ENCODE data around the gene PDGFC. TPM values are rescaled to one million over a fixed set of nuclear protein-coding genes. Genes with fewer than 3 reads are reported as not detected.

PDGFC gene
- total and polyA plus RNA-seq, 2 donors (not counting 3 experiments of a cell fraction or from before 2014, with no cell fraction given): 2.7 to 5.3 TPM

DNA sequence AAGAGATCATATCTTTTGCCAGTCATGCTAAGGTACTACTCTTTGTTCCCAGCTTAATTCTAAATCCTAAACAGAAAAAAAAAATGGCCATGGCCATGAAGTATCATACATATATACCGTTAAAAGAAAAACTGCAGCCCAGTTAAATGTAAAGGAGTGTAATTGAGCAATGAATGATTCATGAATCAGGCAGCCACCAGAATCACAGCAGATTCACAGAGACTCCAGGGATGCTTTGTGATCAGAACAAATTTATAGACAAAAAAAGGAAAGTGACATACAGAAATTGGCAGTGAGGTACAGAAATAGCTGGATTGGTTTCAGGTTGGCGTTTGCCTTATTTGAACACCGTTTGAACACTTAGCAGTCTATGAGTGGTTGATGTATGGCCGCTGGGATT lies 42.1 kb upstream of the PDGFC start:
- BruUV-seq (replicated peaks): no TSS peak
- Histone ChIP-seq H3K27ac (ENCODE audit: insufficient read depth, low read depth, low read length) (no peak overlapping the region), H3K4me2 (ENCODE audit: insufficient read depth, low read length) (no peak overlapping the region), H3K4me3 (replicated peaks in 1 of 3; ENCODE audit: insufficient read depth in 1 of 3, low read depth in 1 of 3, low read length in 3 of 3) (no peak overlapping the region), H3K4me1 (ENCODE audit: control insufficient read depth, extremely low read depth, insufficient read depth, low read length) (no peaks in the 10 kb centered on the region), H3K36me3 (ENCODE audit: control insufficient read depth in 2 of 2, extremely low read depth in 1 of 2, insufficient read depth in 2 of 2, low read length in 2 of 2) (no peaks in the 10 kb centered on the region), H4K20me1 (replicated peaks; ENCODE audit: control insufficient read depth, extremely low read depth, insufficient read depth, low read length) (no peaks in the 10 kb centered on the region), H3K9me1 (replicated peaks; ENCODE audit: control insufficient read depth, extremely low read depth, insufficient read depth, low read length) (no peaks in the 10 kb centered on the region), H3K9me3 (replicated peaks; ENCODE audit: control insufficient read depth, insufficient read depth, low read length) (no peaks in the 10 kb centered on the region), H2AFZ (ENCODE audit: low read depth, low read length) (no peak overlapping the region), H3K9ac (replicated peaks; ENCODE audit: extremely low read depth, insufficient read depth, low read length) (no peak overlapping the region), H3K27me3 (ENCODE audit: control insufficient read depth in 2 of 2, insufficient read depth in 2 of 2, low read length in 2 of 2) (no peaks in the 10 kb centered on the region), H3K79me2 (ENCODE audit: control insufficient read depth, insufficient read depth, low read length) (no peaks in the 10 kb centered on the region)
- ChIA-PET POLR2A (no interaction called here), CTCF (interaction anchor here (0.8 to 1.7 kb wide), 2 partner anchors 14 to 32 kb away, joined by 3 to 6 read pairs; no protein-coding TSS in a partner anchor)
- DNase-seq (ENCODE audit: low read depth, low spot score) (no peak), FAIRE-seq (no peak)
- intact Hi-C loops (cut with micrococcal nuclease): no loop called here
- dilution Hi-C loops (cut with MboI; ENCODE audit: extremely low pct_ligation_motif_present, low sequenced_read_pairs): no loop called here
- TF ChIP-seq GATA2 (IDR thresholded peaks at IDR 0.05; ENCODE audit: insufficient read depth, insufficient read length, low read depth, low read length) (no peak), EZH2 (IDR thresholded peaks at IDR 0.05; ENCODE audit: borderline replicate concordance, low read depth, low read length, severe bottlenecking) (no peak), POLR2A (IDR thresholded peaks at IDR 0.05; ENCODE audit: low read depth, low read length) (no peak), POLR2AphosphoS5 (IDR thresholded peaks at IDR 0.05; ENCODE audit: insufficient read depth, low read depth, low read length) (no peak), JUN (IDR thresholded peaks at IDR 0.05; ENCODE audit: borderline replicate concordance, insufficient read depth, insufficient read length, low read depth) (no peak), FOS (IDR thresholded peaks at IDR 0.05; ENCODE audit: borderline replicate concordance, insufficient read depth, low read length) (no peak)
- TF ChIP-seq, protein P1, sequence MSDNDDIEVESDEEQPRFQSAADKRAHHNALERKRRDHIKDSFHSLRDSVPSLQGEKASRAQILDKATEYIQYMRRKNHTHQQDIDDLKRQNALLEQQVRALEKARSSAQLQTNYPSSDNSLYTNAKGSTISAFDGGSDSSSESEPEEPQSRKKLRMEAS (IDR thresholded peaks at IDR 0.05; ENCODE audit: insufficient read depth, insufficient read length): no peak

DNA sequence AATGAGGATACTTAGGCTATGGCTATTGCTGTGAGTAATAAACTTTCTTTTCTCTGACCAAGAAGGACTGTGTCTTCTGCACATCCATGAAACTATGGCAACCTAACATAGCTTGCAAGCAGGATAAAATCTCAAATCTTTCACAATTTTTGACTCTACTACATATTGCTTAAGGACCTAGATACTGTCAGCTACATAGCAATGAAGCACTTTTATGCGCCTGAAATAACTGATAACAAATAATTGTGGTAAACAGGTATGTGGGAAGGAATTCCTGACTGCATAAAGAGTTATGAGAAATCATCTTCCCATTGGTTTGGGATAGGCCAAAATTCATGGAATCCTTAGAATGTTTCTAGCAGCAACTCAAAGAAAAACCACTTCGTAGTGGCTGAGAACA lies 41.2 kb upstream of the PDGFC start:
- no peaks in the 10 kb centered on the region for H4K20me1 ChIP-seq (replicated peaks; ENCODE audit: control insufficient read depth, extremely low read depth, insufficient read depth, low read length)
- H3K79me2 ChIP-seq (ENCODE audit: control insufficient read depth, insufficient read depth, low read length): no peaks in the 10 kb centered on the region
- H3K4me2 ChIP-seq (ENCODE audit: insufficient read depth, low read length): no peak overlapping the region
- no peaks in the 10 kb centered on the region for H3K4me1 ChIP-seq (ENCODE audit: control insufficient read depth, extremely low read depth, insufficient read depth, low read length)
- no peaks in the 10 kb centered on the region for H3K9me1 ChIP-seq (replicated peaks; ENCODE audit: control insufficient read depth, extremely low read depth, insufficient read depth, low read length)
- dilution Hi-C loops (cut with MboI; ENCODE audit: extremely low pct_ligation_motif_present, low sequenced_read_pairs): no loop called here
- H3K4me3 ChIP-seq (replicated peaks in 1 of 3; ENCODE audit: insufficient read depth in 1 of 3, low read depth in 1 of 3, low read length in 3 of 3): no peak overlapping the region
- no peak overlapping the region for H3K27ac ChIP-seq (ENCODE audit: insufficient read depth, low read depth, low read length)
- ChIA-PET POLR2A (no interaction called here), CTCF (interaction anchor here (0.8 to 1.7 kb wide), 2 partner anchors 13 to 33 kb away, joined by 3 to 6 read pairs; no protein-coding TSS in a partner anchor)
- BruUV-seq (replicated peaks): no TSS peak
- FAIRE-seq (no peak), DNase-seq (ENCODE audit: low read depth, low spot score) (no peak)
- H3K9ac ChIP-seq (replicated peaks; ENCODE audit: extremely low read depth, insufficient read depth, low read length): no peak overlapping the region
- TF ChIP-seq POLR2A (IDR thresholded peaks at IDR 0.05; ENCODE audit: low read depth, low read length): no peak
- no peak for TF ChIP-seq MYC (IDR thresholded peaks at IDR 0.05; ENCODE audit: low read depth, low read length)
- TF ChIP-seq EZH2 (IDR thresholded peaks at IDR 0.05; ENCODE audit: borderline replicate concordance, low read depth, low read length, severe bottlenecking): no peak
- no peak for TF ChIP-seq FOS (IDR thresholded peaks at IDR 0.05; ENCODE audit: borderline replicate concordance, insufficient read depth, low read length)
- TF ChIP-seq, protein P1 (IDR thresholded peaks at IDR 0.05; ENCODE audit: insufficient read depth, insufficient read length): no peak
- no peak for TF ChIP-seq POLR2AphosphoS5 (IDR thresholded peaks at IDR 0.05; ENCODE audit: insufficient read depth, low read depth, low read length)
- TF ChIP-seq GATA2 (IDR thresholded peaks at IDR 0.05; ENCODE audit: insufficient read depth, insufficient read length, low read depth, low read length): no peak
- TF ChIP-seq, protein P2, sequence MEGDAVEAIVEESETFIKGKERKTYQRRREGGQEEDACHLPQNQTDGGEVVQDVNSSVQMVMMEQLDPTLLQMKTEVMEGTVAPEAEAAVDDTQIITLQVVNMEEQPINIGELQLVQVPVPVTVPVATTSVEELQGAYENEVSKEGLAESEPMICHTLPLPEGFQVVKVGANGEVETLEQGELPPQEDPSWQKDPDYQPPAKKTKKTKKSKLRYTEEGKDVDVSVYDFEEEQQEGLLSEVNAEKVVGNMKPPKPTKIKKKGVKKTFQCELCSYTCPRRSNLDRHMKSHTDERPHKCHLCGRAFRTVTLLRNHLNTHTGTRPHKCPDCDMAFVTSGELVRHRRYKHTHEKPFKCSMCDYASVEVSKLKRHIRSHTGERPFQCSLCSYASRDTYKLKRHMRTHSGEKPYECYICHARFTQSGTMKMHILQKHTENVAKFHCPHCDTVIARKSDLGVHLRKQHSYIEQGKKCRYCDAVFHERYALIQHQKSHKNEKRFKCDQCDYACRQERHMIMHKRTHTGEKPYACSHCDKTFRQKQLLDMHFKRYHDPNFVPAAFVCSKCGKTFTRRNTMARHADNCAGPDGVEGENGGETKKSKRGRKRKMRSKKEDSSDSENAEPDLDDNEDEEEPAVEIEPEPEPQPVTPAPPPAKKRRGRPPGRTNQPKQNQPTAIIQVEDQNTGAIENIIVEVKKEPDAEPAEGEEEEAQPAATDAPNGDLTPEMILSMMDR (IDR thresholded peaks at IDR 0.05; ENCODE audit: extremely low read depth in 1 of 2, insufficient read depth in 1 of 2, low read depth in 1 of 2, low read length in 2 of 2): no peak
- no peak for TF ChIP-seq JUN (IDR thresholded peaks at IDR 0.05; ENCODE audit: borderline replicate concordance, insufficient read depth, insufficient read length, low read depth)
- H3K36me3 ChIP-seq (ENCODE audit: control insufficient read depth in 2 of 2, extremely low read depth in 1 of 2, insufficient read depth in 2 of 2, low read length in 2 of 2): no peaks in the 10 kb centered on the region
- intact Hi-C loops (cut with micrococcal nuclease): no loop called here
- no peaks in the 10 kb centered on the region for H3K9me3 ChIP-seq (replicated peaks; ENCODE audit: control insufficient read depth, insufficient read depth, low read length)
- no peaks in the 10 kb centered on the region for H3K27me3 ChIP-seq (ENCODE audit: control insufficient read depth in 2 of 2, insufficient read depth in 2 of 2, low read length in 2 of 2)
- H2AFZ ChIP-seq (ENCODE audit: low read depth, low read length): no peak overlapping the region

All from endothelial cell of umbilical vein (primary cell).